CD4-positive, alpha-beta T cell treated with Interleukin-4 for 4 hours (primary cell): ENCODE measurements around the gene SRD5A3.
A peak's percentile ranks its signal among the peaks of the same experiment; 100 is the strongest.
"Not testable (repeated sequence)": the region's sequence is repeated elsewhere in the genome, so short reads cannot be mapped to it uniquely, and the experiment has no call there.

ENCODE experiments used
- DNase-seq: peaks from one replicate; pipeline ENCODE4 v3.0.0-alpha.2; 2020

The SRD5A3 gene

GRCh38 chr4:55347610-55348228 is 1.7 kb downstream of the SRD5A3 start:
- no peak for DNase-seq

DNA sequence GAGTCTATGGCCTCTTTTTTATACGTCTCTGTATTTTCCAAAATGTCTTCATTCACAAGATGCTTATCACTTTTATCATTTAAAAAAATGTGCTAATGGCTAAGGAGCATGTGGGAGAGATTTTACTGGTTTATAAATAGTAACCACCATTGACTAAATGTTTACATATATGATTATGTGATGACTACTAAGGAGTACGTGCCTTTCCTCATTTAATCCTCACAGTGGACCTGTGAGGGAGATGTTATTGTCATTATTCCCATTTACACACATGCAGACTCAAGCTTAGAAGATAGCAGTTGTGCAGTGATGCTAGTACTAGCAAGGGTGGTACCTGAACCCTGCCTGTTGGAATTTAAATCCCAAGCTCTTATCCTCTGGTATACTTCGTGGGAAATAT is 2.4 kb downstream of the SRD5A3 start:
- no peak for DNase-seq

GRCh38 chr4:55350870-55351269 is 4.8 kb downstream of the SRD5A3 start:
- DNase-seq, result not testable (repeated sequence)

GRCh38 chr4:55351824-55352223 is 5.8 kb downstream of the SRD5A3 start:
- DNase-seq, result no peak

DNA sequence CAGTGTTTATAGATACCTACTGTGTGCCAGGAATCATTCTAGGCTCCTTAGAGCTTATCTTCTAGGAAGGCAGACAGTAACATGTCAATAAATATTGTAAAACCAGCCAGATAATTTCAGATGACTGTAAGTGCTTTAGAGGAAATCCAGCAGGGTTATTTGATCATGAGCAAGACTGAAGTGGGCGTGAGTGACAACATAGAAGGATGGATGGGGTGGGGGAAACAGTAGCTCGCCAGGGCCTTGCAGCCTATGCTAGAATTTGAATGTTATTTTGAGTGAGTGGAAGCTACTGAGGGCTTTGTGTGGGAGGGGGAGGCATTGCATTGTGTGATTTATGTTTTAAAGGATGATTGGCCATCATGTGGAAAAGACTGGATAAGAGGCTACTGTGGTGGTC is 6.7 kb downstream of the SRD5A3 start:
- no peak for DNase-seq

DNA sequence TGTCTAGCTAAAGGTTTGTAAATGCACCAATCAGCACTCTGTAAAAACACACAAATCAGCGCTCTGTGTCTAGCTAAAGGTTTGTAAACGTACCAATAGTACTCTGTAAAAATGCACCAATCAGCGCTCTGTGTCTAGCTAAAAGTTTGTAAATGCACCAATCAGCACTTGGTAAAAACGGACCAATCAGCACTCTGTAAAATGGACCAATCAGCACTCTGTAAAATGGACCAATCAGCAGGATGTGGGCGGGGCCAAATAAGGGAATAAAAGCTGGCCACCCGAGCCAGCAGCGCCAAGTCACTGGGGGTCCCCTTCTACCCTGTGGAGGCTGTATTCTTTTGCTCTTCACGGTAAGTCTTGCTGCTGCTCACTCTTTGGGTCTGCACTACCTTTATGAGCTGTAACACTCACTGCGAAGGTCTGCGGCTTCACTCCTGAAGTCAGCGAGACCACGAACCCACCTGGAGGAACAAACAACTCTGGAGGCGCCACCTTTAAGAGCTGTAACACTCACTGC is 7.2 kb downstream of the SRD5A3 start:
- DNase-seq, result not testable (repeated sequence)

DNA sequence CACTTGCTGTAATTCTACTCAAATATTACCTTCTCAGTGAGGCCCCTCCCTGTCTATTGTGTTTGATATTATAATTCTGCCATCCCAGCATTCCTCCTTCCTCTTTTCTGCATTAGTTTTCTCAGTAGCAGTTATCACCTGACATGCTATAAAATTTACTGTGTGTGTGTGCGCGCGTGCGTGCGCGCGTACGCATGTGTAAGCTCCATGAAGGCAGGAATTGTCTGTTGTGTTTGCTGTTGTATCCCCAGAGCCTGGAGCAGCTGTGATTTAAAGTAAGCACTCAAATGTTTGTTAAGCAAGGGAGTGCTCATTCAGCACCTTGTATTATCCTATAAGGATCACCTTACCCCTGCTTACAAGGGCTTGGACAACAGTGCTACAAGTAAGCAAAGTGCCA is 8.6 kb downstream of the SRD5A3 start:
- DNase-seq, result no peak

DNA sequence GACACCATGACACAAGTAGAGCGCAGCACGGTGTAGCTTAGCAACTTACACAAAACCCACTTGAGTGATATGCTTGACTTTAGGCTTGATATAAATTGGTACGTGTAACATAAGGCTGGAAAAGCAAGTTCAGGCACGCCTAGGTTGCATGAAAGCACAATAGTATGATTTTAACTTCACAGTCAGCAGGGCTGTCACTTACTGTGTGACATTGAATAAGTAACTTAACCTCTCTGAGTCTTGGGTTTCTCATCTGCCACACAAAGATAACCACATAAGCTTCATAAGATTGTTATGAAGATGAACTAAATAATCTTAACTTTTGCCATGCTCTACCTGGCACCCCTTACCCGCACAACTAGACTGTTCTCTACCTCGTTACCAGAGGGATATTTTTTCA is 9.5 kb downstream of the SRD5A3 start:
- DNase-seq, result no peak

GRCh38 chr4:55356991-55357461 is 11.0 kb downstream of the SRD5A3 start:
- DNase-seq, result no peak

GRCh38 chr4:55358246-55358645 is 12.2 kb downstream of the SRD5A3 start:
- DNase-seq, result no peak

DNA sequence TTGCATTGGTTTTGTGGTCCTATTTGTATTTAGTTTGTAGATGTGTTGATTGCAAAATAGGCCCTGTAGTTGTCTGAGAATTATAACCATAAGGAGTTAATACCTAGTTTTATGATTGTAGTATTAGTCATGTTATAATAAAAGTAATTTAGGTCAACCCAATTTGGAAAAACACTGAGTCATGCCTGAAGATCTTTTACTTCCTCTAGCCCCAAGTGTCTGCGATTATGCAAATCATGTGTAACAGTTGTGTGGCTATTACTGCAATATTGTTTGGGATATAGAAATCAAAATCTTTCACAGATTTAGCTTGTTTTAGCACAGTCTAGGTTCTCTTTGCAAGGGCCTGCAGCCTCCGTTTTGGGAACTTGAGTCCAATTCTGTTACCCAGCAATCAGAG is 12.6 kb downstream of the SRD5A3 start:
- peak; percentile 29 for DNase-seq

DNA sequence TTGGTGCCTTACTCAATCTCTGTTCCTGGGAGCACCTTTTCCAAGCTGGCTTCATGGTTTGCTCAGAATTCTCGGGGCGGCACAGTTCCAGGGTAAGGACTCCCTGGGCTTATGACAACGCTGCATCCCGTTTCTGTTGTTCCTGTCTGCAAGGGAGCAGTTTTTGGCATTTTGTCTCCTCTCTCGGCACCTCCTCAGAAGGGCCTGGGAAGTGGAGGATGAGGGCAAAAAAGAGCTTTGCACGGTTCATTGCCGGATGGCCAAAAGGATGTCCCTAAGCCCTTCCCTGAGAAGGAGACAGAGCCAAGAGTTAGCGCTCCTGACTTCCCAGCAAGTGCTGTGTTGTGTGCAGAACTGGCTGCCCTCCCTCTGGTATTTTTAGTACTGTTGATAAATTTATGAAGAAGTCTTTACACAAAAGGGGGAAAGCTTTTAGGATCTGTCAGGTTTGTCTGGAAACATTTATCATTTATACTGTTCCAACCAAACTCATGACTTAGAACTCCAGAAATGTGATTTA is 13.4 kb downstream of the SRD5A3 start:
- DNase-seq, result no peak

DNA sequence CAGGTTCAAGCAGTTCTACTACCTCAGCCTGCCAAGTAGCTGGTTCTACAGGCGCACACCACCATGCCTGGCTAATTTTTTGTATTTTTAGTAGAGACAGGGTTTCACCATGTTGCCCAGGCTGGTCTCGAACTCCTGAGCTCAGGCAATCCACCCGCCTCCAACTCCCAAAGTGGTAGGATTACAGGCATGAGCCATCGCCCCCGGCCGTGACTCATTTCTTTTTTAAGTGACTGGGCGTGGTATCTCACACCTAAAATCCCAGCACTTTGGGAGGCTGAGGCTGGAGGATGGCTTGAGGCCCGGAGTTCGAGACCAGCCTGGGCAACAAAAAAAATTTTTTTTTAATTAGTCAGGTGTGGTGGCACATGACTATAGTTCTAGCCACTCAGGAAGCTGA is 16.9 kb downstream of the SRD5A3 start:
- DNase-seq, result not testable (repeated sequence)

- no peak for DNase-seq
These were observed 17.8 kb downstream of the SRD5A3 start for GRCh38 chr4:55363691-55364351.

DNA sequence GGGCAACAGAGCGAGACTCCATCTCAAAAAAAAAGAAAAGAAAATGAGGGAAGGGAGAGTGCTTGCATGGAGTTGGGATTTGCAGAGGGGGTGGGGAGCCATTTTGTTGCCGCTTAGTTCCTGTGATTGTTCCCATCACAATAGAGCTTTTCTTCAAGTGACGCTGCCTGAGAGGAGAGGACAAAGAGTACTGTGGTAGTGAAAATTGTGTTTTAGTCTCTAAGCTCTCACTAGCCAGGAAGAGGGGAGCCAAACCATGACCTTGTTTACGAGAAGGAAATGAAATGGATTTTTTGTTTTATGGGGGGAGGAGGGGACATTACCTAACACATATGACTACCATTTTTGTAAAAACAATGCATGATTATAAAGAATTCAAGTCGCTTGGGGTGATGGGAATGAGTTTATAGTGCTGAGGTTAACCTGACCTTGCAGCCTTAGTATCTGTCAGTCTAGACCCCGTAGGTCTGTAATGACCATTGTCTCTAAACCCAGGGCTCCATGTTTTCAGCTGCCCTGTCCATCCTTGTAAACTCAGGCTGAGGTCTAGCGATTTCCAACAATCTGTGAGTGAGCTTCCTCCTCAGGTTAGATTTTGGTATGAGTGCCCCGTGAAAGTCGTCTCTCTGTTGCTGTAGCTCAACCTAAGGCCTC is 18.8 kb downstream of the SRD5A3 start:
- no peak for DNase-seq

- DNase-seq, result no peak
These were observed 19.3 kb downstream of the SRD5A3 start for GRCh38 chr4:55365345-55365728.

DNA sequence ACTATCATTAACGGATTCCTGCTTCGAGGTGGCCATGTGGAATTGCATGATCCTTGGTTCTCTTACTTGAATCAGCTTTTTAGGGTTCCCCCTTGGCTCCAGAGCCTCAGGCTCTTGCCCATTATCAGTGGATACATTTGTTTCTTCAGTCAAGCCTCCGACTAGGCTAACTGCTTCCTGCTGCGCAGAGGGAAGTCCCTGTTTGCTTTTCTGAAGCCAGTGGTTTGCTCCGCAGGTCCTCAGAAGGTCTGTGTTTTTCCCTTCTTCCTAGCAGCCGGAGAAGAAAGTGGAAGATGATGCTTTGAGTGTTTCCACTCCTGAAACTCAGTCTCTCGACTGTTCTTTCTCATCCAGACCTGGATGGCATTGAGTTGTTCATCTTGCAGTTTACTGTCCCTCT is 20.6 kb downstream of the SRD5A3 start:
- DNase-seq, result no peak

GRCh38 chr4:55367084-55367722 is 21.2 kb downstream of the SRD5A3 start:
- no peak for DNase-seq

DNA sequence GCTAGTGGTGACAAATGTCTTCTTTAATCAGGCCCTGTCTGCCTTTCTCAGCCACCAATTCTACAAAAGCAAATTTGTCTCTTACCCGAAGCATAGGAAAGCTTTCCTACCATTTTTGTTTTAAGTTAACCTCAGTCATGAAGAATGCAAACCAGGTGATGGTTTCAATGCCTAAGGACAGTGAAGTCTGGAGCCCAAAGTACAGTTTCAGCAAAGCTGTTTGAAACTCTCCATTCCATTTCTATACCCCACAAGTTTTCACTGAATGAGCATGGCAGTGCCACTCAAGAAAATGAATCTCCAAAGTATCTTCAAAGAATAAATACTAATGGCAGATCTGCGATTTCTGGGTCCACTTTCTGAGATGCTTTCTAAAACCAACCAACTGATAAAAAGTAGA is 23.9 kb downstream of the SRD5A3 start:
- no peak for DNase-seq

DNA sequence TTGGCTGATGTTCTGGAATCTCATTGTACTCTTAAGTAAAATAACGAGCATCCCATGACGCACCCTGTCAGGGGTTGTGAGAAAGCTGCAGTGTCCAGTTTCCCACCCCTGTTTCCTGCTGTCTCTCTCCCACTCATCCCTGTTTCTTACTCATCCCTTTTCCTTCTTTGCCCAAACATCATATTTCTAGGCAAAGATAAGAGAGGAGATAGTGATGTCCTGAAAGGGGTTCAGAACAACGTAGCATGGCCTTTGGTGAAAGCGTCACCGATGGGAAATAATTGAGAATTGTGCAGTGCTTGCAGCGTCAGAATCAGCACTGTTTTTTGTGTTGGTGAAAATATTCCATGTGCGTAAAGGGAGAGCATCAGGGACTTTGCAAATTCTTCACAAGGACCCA is 26.2 kb downstream of the SRD5A3 start:
- DNase-seq, result no peak

GRCh38 chr4:55373461-55373860 is 27.4 kb downstream of the SRD5A3 start:
- DNase-seq, result no peak

GRCh38 chr4:55376698-55377097 is 30.7 kb downstream of the SRD5A3 start:
- DNase-seq, result no peak
